HG03460 (cell line): ENCODE measurements around the gene FAM20A.

ENCODE experiments used
- ATAC-seq: cut with Tn5 transposase; IDR thresholded peaks from one replicate; pipeline ENCODE4 v1.9.1; 2021; ENCODE audit not compliant: unreplicated experiment

FAM20A gene

DNA sequence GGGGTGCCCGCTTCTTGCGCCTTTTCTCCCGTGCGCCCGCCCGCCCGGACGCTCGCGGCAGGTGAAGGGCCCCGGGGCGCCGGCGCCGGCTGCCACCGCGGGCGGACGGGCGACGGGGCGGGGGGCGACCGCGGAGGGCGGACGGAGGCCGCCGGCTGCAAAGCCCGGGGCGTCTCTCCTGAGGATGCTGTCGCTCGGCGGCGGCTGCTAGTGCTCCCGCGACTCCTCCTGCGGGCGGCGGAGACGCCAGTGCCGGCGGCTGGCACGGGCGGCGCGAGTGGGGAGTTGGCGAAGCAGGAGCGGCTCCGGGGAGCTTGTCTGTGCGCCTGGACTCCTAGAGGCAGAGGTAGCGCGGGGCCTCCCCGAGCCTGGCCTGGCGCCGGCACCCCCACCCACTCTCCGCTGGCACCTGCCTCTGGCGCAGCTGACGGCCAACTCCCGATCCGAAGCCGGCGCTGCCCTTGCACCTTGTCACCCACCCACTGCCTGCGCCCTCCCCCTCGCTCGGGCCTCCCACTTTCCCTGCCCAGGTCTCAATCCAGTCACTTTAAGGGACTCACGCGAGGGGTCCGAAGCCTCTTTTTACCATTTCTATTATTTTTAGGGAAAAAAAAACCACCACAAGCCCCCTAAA lies at the start of gene FAM20A:
FAM20A (minus strand) TSS at position 437 of the 634 bp plus-strand sequence. CDS start 701 bp downstream, outside the sequence.
- no peak for ATAC-seq

DNA sequence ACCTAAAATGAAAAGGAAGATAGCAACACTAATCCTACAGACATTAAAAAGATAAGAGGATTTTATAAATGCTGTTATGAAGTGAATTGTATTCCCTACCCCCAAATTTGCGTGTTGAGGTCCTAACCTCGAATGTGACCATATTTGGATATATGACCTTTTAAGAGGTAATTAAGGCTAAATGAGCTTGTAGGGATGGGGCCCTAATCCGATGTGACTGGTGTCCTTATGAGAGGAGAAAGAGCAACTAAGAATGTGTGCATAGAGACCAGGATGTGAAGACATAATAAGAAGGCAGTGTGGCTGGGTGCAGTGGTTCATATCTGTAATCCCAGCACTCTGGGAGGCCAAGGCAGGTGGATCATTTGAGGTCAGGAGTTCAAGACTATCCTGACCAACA lies 48.2 kb upstream of the FAM20A start:
- ATAC-seq, result no peak

DNA sequence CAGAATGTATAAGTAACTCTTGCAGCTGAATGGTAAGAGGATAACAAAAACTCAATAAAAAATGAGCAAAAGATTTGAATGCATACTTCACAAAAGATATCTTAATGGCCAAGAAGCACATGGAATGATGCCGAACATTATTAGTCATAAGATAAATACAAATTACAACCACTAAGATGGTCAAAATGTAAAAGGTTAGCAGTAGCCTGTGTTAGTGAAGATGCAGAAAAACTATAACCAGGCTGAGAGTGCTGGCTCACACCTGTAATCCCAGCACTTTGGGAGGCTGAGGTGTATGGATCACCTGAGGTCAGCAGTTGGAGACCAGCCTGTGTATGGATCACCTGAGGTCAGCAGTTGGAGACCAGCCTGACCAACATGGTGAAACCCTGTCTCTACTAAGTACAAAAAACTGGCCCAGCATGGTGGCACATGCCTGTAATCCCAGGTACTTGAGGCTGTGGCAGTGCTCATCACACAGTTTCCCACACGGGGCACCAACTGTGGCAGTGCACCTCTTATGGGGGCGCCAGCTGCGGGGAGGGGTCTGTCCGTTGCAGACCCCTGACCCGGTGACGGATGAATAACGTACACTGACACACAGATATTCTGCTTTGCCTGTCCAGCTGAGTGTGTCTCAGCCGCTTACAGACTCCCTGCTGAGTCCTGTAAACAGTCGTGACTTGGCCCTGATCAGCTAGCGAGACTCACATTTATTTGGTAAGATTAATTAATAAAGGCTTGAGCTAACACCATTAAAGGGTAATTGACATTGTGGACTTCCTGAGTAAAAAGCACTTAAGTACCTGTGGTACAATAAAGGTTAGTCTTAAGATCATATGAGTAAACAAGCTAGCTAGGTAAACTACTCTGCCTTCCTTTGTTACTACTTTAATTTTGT lies 45.7 kb upstream of the FAM20A start:
- no peak for ATAC-seq

DNA sequence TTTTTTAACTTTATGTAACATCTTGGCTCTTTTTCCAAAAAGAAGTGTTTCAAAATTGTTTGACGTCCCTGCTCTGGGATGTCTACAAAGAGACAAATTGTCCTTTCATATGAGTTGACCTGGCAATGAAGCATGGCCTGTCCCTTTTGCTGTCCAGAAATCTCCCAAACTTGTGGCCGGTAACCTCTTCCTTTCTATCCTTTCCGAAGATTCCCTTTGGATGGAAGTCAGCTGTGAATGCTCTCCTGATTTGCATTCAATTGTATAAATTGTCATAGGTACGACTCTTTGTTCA lies 40.9 kb upstream of the FAM20A start:
- no peak for ATAC-seq

DNA sequence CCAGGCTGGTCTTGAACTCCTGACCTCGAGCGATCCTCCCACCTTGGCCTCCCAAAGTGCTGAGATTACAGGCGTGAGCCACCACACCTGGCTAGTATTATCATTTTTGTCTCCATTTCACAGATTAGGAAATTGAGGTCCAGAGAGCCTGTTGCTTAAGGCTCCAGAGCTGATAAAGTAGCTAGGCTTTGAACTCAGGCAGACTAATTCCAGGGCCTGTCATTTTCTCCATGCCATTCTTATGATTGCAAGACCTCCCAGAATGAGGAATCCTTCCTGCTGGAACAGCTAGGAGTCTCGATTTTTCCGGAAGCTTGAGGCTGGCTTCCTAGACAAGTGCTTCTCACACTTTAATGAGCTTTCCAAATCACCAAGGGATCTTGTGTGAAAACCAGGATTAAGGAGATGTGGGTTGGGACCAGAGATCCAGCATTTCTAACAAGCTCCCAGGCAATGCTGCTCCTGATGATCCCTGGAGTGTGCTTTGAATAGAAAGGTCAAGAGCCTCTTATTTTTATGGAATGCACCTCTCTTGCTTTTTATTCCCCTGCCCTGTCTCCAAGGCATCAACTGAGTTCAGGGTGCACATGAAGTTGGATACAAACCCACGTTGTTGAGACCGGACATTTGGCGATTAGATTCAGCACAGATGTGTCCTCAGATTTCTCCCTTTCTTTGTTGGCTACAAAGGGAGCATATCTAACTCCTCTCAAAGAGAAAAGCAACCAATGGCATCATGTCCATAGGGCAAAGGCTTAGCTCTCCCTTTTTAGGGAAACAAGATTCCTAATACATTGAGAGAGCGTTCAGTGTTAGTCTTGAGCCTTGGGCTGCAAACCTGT lies 40.3 kb upstream of the FAM20A start:
- ATAC-seq, result no peak

DNA sequence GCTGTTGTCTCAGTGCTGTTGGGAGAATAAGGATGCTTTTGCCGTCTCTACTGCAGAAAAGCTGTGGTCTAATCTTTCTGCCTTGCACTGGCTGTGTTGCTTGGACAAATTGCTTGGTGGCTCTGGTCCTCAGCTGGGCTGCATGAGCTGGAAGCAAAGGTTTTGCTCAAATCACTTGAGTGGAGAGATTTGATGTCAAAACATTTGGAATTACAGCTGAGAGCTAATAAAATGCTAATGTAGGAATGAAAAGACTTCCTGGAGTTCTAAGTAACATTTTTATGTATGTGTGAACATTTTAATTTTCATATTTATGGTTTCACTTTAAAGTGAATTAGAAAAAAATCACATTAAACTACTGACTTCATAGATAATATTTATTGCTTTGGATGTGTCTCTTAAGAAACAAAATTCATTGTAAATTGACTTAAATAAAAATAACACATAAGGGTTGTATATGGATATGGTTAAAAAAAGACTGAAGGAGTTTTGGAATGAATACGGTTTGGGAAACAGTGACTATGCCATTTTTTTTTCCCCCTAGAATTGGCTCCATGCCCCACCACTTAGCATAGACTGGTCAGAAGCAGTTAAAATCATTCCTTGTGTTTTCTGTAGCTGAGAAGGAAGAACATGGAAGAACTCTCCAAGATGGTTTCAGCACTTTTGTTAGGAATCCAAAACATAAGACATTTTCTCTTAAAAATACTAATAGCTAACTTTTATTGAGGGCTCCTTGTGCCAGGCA lies 39.2 kb upstream of the FAM20A start:
- no peak for ATAC-seq

DNA sequence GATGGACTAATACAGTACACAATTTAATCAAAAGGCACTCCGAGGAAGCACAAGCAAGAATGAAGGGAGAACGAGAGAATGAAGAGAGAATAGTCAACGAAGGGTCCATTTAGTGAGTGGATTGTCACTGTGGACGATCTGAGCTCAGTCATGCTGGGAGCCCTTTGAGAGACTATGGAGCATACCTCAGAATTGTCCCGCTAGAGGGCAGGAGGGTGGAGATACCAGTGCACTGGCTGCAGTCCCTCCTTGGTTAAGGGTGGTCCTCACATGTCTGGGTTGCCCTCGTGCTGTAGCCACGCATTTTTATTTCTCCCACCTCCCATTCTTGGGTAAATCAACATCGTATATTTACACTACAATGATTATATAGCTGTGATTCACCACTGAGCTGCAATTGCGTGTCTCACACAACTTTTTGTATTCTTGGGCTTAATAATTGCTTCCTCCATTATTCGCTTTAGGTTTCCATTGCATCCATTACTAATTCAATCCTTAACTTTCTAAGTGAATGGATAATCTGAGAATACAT lies 33.2 kb upstream of the FAM20A start:
- ATAC-seq, result no peak

DNA sequence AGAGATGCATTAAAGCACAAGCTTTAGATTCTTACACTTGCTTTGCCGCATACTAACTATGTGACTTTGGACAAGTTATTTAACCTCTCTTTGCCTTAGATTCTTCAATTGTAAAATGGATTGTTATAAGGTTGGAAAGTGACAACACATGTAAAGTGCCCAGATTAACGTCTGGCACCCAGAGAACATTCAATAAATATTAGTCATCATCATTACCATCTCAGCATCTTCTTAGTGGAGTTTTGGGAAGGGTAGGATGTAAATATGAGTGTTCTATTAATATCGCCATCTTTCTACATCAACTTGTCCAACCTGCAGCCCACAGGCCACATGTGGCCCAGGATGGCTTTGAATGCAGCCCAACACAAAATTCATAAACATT lies 27.4 kb upstream of the FAM20A start:
- ATAC-seq, result no peak

DNA sequence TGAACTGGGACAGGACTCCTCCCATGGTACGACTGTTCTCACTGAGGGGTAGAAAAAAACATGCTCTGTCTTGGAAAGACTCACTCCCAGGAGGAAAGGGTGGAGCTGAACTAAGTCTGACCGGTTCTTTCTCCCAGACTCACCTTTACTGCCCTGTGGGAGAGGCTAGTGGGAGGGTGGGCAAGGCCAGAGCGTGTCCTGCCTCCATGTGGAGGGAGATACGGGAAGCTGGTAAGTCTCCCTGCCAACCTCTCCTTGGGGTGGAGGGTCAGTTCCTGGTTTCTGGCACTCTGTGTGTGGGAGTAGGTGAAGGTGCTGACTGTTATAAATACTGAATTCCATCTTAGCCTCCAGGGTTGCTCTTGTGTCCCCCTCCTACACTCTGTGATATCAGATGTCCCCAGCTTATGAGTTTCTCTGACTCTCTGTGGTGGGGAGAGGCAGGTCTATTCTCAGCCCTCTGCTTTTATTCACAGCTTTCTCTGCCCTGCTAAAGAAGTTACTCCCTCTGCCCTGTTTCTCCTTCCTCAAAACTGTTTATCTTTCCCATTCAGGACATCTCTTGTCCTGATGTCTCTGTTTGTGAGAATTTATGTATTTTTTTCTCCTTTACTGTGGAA lies 26.9 kb upstream of the FAM20A start:
- ATAC-seq, result no peak

DNA sequence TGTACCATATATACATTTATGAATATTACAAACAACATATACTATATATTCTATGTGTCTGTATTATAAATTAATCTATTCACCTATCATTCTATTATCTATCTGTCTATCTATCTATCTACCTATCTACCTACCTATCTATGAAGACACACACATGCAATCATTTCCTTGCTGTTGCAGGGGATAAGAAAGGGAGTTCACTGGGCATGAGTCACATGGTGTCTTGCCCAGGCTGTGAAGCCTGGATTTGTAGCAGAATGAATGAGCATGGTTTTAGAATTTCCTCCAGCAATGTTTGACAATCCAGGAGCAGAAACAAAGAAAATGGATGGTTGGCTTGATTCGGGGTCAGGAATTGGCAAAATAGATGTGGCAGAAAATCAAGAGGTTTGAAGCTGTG lies 23.2 kb upstream of the FAM20A start:
- ATAC-seq, result no peak

DNA sequence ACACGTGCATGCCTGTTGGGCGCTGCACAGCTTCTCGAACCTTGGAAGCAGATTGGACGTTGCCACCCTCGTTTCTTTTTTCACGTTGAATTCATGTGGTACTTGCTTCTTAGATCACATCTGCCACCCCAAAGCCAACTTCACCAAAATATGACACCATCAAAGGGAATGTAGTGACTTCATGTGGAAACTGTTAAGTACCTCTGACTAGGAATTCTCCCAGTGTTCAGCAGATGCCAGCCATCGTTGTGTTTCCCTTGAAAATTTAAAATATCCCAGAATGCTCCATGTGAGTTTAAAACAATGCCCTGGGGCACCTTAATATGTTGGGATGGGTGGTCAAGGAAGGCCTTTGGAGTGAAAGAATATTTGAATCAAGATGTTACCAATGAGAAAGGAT lies 22.6 kb upstream of the FAM20A start:
- ATAC-seq, result no peak

DNA sequence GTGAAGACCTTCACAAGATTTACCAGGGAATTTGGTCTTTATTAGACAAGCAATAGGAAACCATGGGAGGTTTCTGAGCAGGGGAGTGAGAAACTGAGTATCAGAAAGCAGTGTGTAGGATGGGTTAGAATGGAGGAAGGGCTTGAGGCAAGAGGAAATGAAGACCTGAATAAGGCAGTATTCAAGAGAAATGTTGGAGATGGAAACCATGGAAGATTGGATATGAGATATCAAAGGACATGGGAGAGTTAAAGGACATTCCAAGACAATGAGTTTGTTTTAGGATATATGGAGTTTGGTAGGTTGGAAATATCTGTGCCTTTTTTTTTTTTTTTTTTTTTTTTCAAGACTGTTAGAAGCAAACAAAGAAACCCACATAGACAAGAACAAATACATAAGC lies 21.3 kb upstream of the FAM20A start:
- no peak for ATAC-seq

DNA sequence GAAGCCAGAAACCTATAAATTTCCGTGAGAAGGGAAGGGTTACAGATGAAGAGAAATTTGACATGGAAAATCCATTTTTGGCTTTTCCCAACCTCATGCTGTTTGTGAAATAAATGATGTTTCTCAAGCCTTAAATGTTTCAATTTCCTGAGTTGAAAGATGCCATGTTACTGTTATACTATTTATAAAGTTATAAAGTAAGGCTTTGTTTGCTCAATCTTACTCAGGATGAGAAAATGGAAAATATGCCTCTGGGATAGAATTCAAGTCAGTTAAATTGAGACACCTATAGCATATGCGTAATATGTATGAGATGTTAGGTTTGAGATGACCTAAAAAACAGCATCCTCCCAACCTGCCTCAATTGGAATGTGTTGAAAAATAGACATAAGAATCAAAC lies 19.9 kb upstream of the FAM20A start:
- no peak for ATAC-seq

DNA sequence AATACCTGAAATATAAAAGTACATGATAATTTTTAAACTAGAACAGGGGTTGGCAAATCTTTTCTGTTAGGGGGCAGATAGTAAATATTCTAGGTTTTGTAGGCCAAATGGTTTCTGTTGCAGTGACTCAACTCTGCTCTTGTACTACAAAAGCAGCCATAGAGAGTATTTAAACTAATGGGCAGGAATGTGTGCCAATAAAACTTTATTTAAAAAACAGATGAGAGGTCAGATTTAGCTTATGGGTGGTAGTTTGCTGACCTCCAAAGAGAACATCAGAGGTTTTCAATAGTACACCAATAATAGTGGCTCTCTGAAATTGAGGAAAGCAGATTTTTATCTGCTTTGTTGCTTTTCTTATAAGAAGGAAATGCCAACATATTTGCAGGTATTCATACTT lies 15.2 kb upstream of the FAM20A start:
- ATAC-seq, result no peak

DNA sequence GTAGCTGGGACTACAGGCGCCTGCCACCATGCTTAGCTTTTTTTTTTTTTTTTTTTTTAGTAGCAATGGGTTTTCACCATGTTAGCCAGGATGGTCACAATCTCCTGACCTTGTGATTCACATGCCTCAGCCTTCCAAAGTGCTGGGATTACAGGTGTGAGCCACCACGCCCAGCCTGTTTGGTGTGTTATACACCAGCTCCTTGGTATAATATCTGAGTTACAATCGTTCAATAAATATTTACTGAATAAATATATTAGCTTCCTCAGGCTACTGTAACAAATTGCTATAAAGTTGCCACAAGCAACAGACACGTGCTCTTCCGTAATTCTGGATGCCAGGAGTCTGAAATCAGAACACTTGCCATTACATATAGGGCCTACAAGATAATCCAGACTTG lies 13.6 kb upstream of the FAM20A start:
- ATAC-seq, result no peak

DNA sequence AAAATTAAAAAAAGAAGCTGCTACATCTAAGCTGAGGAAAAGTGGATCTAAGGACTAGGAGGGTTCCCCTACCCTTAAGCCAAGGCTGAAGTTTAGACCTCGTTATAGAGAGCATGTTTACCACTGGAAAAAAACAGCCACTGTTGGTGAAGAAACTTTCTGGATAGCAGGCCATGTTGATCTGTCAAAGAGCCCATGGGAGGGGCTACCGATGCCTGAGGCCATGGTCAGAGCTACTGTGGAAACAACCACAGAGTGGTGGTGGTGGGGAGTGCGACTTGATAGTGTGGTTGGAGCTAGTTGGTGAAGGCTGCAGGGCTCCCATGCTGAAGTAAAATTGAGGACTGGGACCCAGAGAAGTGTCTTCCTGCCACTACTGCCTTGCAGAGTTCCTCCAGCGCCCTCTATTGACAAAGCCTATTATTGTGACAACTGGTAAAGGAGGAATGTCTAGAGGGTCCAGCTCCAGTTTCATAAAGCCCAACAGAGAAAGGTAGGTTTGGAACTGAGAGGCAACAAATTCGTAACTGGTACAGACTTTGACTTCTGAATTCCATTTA lies 12.7 kb upstream of the FAM20A start:
- no peak for ATAC-seq

DNA sequence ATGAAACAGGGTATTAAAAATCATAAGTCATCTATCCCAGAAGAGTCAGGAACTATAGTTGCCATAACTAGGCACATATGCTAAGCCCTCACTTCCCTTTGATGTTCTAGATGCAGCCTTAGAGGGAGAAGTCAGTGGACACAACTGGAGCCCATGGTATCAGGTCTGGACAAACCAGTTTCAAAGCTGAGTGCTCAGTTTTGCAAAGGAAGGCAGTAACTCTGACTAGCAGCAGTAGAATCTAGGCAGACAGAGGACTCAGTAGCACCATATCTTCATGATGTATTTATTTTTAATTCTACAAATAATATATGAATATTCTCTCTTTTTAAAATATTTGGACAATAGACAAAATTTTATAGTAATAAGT lies 11.7 kb upstream of the FAM20A start:
- no peak for ATAC-seq

DNA sequence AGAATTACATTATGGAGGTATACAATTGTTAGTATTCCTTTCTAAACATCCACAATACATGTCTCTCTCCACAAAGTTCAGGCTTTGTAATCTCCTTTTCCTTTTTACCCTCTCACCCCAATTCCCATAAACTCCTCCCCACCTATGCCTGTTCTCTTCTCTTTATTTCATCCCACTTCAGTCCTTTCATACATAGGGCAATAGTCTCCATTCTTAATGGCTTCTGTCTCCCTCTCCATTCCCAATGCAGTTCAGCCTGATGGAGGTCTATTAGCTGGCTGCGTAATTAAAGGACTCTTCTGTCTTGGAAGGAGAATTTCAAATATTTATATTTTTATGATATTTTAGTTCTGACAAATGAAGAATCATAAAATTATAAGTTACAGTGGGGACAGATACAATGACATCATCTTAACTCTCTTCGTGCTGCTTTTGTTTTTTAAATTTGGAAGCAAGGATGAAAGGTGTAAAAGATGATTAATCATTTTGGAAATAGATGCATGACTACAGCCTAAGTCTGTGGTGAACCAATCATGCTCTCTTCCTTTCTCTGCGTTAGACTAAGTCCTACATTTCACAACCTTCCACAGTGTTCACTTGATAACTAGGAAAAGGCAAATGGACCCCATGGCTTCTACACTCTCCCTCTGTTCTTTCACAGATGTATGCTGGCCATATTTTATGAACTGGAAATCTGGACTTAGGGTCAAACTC lies 11.2 kb upstream of the FAM20A start:
- ATAC-seq, result no peak

DNA sequence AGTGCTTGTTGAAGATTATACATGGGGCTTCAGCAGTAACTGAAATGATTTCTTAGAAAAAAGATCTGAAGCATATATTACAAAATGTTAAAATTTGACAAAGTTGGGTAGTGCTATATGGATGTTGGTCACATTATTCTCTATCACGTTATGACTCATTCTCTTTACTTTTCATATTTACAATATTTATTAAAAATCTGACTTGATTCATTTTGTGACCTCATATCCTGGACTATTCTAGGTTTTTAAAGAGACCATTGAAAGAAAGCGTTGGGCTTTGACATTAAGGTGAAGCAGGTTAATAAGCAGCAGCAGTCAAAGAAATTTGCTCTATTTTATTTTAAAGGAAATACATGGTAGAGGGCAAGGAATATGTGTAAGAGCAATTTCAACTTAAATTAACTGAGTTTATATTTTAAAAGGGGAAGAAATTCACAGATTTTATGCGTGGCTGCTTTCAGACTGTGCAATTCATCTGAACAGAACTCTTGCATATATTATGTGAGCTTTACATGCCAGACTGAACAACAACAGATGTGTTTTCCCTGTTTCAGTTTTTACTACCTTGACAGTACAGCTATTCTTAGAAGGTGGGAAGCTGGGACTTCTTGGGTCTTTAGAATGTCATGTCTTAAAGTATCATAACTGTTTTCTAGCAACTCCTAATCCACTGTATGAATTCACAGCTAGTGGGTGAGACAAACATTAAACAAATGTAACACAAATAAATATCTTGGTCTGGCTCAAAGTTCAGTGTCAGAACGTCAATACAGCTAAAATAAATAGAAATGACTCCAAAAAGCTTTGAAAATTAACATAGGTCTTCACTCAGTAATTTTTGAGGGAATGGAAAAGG lies 10.4 kb upstream of the FAM20A start:
- no peak for ATAC-seq
